DND-41 (cell line): Measurements from ENCODE around the gene NLGN2.

Experiments used
- ATAC-seq: fragments of 200-7000 bp; cut with Tn5 transposase; 3 replicates; pipeline ENCODE4 v1.9.1; 2021; ENCODE audit warnings: low read depth; ENCODE audit not compliant: insufficient read depth
- DNase-seq: peaks from one replicate; pipeline ENCODE4 v3.0.0-alpha.2; 2020
- H2AFZ ChIP-seq: 2 replicates; pipeline ENCODE4 v1.6.0; 2012; ENCODE audit warnings: low read depth, low read length
- H3K27ac ChIP-seq: 2 replicates; pipeline ENCODE4 v1.5.1; 2012; ENCODE audit warnings: low read length, inconsistent platforms
- H3K27me3 ChIP-seq: fragments of 200-600 bp; sonication (generic); 2 replicates; pipeline ENCODE4 v1.6.0; 2012; ENCODE audit warnings: low read length, mild to moderate bottlenecking, inconsistent platforms; ENCODE audit not compliant: insufficient read depth, poor library complexity
- H3K36me3 ChIP-seq: 2 replicates; pipeline ENCODE4 v1.5.1; 2012; ENCODE audit warnings: low read length, inconsistent platforms; ENCODE audit not compliant: insufficient read depth
- H3K4me1 ChIP-seq: 2 replicates; pipeline ENCODE4 v1.5.1; 2012; ENCODE audit warnings: mild to moderate bottlenecking, low read length; ENCODE audit not compliant: insufficient read depth
- H3K4me2 ChIP-seq: 2 replicates; pipeline ENCODE4 v1.6.0; 2012; ENCODE audit warnings: mild to moderate bottlenecking, moderate library complexity, low read length, inconsistent platforms; ENCODE audit not compliant: insufficient read depth
- H3K4me3 ChIP-seq, 2 experiments: fragments of 200-600 bp in 1 of 2; shearing (Covaris generic) in 1 of 2; 2 replicates each; pipeline ENCODE4 v1.5.1; 2012 to 2016; ENCODE audit warnings: inconsistent platforms in 2 of 2, low read length in 2 of 2, mild to moderate bottlenecking in 2 of 2, low read depth in 1 of 2, moderate library complexity in 1 of 2
- H3K79me2 ChIP-seq: 2 replicates; pipeline ENCODE4 v1.6.0; 2012; ENCODE audit warnings: low read length, inconsistent platforms; ENCODE audit not compliant: insufficient read depth
- H3K9ac ChIP-seq: 2 replicates; pipeline ENCODE4 v1.6.0; 2012; ENCODE audit warnings: low read depth, mild to moderate bottlenecking, inconsistent platforms, low read length, moderate library complexity
- H3K9me3 ChIP-seq: 2 replicates; pipeline ENCODE4 v1.5.1; 2012; ENCODE audit warnings: low read length, moderate library complexity, mild to moderate bottlenecking, inconsistent platforms; ENCODE audit not compliant: insufficient read depth, severe bottlenecking
- H4K20me1 ChIP-seq: 2 replicates; pipeline ENCODE4 v1.6.0; 2012; ENCODE audit warnings: low read length; ENCODE audit not compliant: insufficient read depth
- EZH2 ChIP-seq: IDR thresholded peaks from 3 replicates; pipeline ENCODE4 v1.6.1; 2012; ENCODE audit warnings: borderline replicate concordance, low read depth, mild to moderate bottlenecking, moderate library complexity, low read length, inconsistent platforms; ENCODE audit not compliant: severe bottlenecking
- TF ChIP-seq, protein P1 (sequence below): IDR thresholded peaks from 2 replicates; pipeline ENCODE4 v1.5.1; 2012; ENCODE audit warnings: borderline replicate concordance, low read length, moderate library complexity, mild to moderate bottlenecking; ENCODE audit not compliant: poor library complexity, severe bottlenecking; ENCODE audit errors: extremely low read depth

The NLGN2 gene

GRCh38 chr17:7428557-7428956 lies 20.9 kb downstream of the NLGN2 start, which contains the start of gene SPEM3:
Gene SPEM3 (plus strand): TSS chr17:7428857. CDS start chr17:7428903, 46 bp downstream.
- Histone ChIP-seq H3K4me1 (no peaks in the 10 kb centered on the region), H2AFZ (no peak within 1 kb of the TSS), H3K4me3 (no peak within 1 kb of the TSS), H3K9me3 (no peaks in the 10 kb centered on the region), H4K20me1 (no peaks in the 10 kb centered on the region; the same call in 1 of the 2 replicates), H3K79me2 (no peaks in the 10 kb centered on the region), H3K9ac (no peak within 1 kb of the TSS), H3K36me3 (no peaks in the 10 kb centered on the region), H3K27ac (no peak within 1 kb of the TSS), H3K4me2 (no peak within 1 kb of the TSS), H3K27me3 (no peaks in the 10 kb centered on the region)
- no peak for ATAC-seq
- no peak for DNase-seq
- TF ChIP-seq, protein P1, sequence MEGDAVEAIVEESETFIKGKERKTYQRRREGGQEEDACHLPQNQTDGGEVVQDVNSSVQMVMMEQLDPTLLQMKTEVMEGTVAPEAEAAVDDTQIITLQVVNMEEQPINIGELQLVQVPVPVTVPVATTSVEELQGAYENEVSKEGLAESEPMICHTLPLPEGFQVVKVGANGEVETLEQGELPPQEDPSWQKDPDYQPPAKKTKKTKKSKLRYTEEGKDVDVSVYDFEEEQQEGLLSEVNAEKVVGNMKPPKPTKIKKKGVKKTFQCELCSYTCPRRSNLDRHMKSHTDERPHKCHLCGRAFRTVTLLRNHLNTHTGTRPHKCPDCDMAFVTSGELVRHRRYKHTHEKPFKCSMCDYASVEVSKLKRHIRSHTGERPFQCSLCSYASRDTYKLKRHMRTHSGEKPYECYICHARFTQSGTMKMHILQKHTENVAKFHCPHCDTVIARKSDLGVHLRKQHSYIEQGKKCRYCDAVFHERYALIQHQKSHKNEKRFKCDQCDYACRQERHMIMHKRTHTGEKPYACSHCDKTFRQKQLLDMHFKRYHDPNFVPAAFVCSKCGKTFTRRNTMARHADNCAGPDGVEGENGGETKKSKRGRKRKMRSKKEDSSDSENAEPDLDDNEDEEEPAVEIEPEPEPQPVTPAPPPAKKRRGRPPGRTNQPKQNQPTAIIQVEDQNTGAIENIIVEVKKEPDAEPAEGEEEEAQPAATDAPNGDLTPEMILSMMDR: no peak

- H3K27me3 ChIP-seq: no peaks in the 10 kb centered on the region
- DNase-seq: no peak
- no peaks in the 10 kb centered on the region for H3K36me3 ChIP-seq
- no peaks in the 10 kb centered on the region for H3K9me3 ChIP-seq
- no peak overlapping the region for H2AFZ ChIP-seq
- no peaks in the 10 kb centered on the region for H3K79me2 ChIP-seq
- no peaks in the 10 kb centered on the region for H3K4me1 ChIP-seq
- no peak overlapping the region for H3K4me3 ChIP-seq
- TF ChIP-seq, protein P1: no peak
- no peak for TF ChIP-seq EZH2
- ATAC-seq: no peak
- H4K20me1 ChIP-seq: no peaks in the 10 kb centered on the region; the same call in 1 of the 2 replicates
- H3K9ac ChIP-seq: no peak overlapping the region
- no peak overlapping the region for H3K27ac ChIP-seq
- no peak overlapping the region for H3K4me2 ChIP-seq
Observed at GRCh38 chr17:7429722-7430121, 22.1 kb downstream of the NLGN2 start.

GRCh38 chr17:7431231-7431630 lies 23.6 kb downstream of the NLGN2 start:
- Histone ChIP-seq H4K20me1 (no peaks in the 10 kb centered on the region; the same call in 1 of the 2 replicates), H3K36me3 (peaks cover 1% of the 10 kb centered on the region; the same call in 1 of the 2 replicates), H3K4me1 (peaks cover 10% of the 10 kb centered on the region), H2AFZ (no peak overlapping the region), H3K79me2 (peaks cover 9% of the 10 kb centered on the region), H3K4me2 (no peak overlapping the region), H3K9me3 (no peaks in the 10 kb centered on the region), H3K27ac (no peak overlapping the region), H3K4me3 (no peak overlapping the region), H3K27me3 (no peaks in the 10 kb centered on the region), H3K9ac (no peak overlapping the region)
- no peak for ATAC-seq
- DNase-seq: no peak
- no peak for TF ChIP-seq EZH2
- TF ChIP-seq, protein P1: no peak

DNA sequence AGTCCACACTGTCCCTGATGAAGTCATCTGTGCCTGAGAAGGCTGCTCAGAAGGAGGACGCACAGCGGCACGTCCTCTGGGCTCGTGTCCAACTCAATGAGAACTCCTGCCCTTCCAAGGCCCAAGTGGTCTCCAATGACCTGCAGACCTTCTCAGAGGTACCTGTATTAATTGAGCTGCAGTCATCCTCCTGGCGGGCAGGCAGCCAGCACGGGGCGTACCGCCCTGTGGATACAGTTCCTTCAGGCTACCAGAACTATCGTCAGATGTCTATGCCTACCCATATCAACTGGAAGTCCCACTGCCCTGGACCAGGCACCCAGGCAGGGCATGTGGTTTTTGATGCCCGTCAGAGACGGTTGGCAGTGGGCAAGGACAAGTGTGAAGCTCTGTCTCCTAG lies 24.7 kb downstream of the NLGN2 start:
- H3K4me2 ChIP-seq: no peak overlapping the region
- H4K20me1 ChIP-seq: no peaks in the 10 kb centered on the region
- H3K79me2 ChIP-seq: peaks cover 15% of the 10 kb centered on the region
- H3K9me3 ChIP-seq: no peaks in the 10 kb centered on the region
- TF ChIP-seq, protein P1: no peak
- no peak for TF ChIP-seq EZH2
- no peak overlapping the region for H3K27ac ChIP-seq
- no peaks in the 10 kb centered on the region for H3K27me3 ChIP-seq
- no peak for ATAC-seq
- H3K4me1 ChIP-seq: peaks cover 17% of the 10 kb centered on the region
- H3K36me3 ChIP-seq: peaks cover 4% of the 10 kb centered on the region; the same call in 1 of the 2 replicates
- no peak overlapping the region for H2AFZ ChIP-seq
- no peak for DNase-seq
- H3K9ac ChIP-seq: no peak overlapping the region
- H3K4me3 ChIP-seq: no peak overlapping the region
